HEK293 (cell line): ENCODE data around the gene LSS.
"Not testable (repeated sequence)": the region's sequence is repeated elsewhere in the genome, so short reads cannot be mapped to it uniquely, and the experiment has no call there.

Experiments used
- CTCF ChIA-PET: fragments of 350-600 bp; formaldehyde crosslinking; extraction: SDS; loops from one replicate; lab custom pipeline; 2021; ENCODE audit warnings: antibody characterized with exemption; lab: Yijun Ruan, JAX
- POLR2A ChIA-PET: fragments of 300-600 bp; formaldehyde crosslinking; extraction: SDS; loops from one replicate; lab custom pipeline; 2020; ENCODE audit warnings: antibody characterized with exemption, inconsistent platforms; lab: Yijun Ruan, JAX
- H3K27ac ChIP-seq: fragments of 200-500 bp; sonication (Bioruptor generic); 2 replicates; pipeline ENCODE4 v1.5.1; 2014; ENCODE audit warnings: low read depth, low read length, control low read depth, inconsistent platforms; ENCODE audit errors: extremely low read depth
- H3K36me3 ChIP-seq, 2 experiments: fragments of 200-500 bp in 1 of 2; sonication (Bioruptor generic) in 1 of 2; 1 replicate in 1 of 2; 2 replicates in 1 of 2; pipeline ENCODE4 v1.5.1; 2014 to 2017; ENCODE audit warnings: inconsistent platforms in 2 of 2, low read length in 2 of 2; ENCODE audit not compliant: control insufficient read depth in 2 of 2, insufficient read depth in 1 of 2
- H3K4me1 ChIP-seq: fragments of 200-500 bp; sonication (Bioruptor generic); 2 replicates; pipeline ENCODE4 v1.5.1; 2014; ENCODE audit warnings: mild to moderate bottlenecking, low read length, inconsistent platforms; ENCODE audit not compliant: control insufficient read depth, insufficient read depth
- H3K4me3 ChIP-seq: 2 replicates; pipeline ENCODE4 v1.5.1; 2011; ENCODE audit warnings: low read depth, mild to moderate bottlenecking, control low read depth, low read length, moderate library complexity
- H3K9me3 ChIP-seq: fragments of 200-500 bp; sonication (Bioruptor generic); 2 replicates; pipeline ENCODE4 v1.5.1; 2014; ENCODE audit warnings: low read depth, low read length, inconsistent platforms; ENCODE audit not compliant: control insufficient read depth, insufficient read depth
- BCL11A ChIP-seq: fragments of 450-650 bp; formaldehyde crosslinking; IDR thresholded peaks from 2 replicates; pipeline ENCODE4 v1.5.1; 2016; ENCODE audit warnings: low read depth, missing biosample characterization, missing genetic modification characterization
- CTCF ChIP-seq: fragments of 450-650 bp; formaldehyde crosslinking; IDR thresholded peaks from 2 replicates; pipeline ENCODE4 v1.5.1; 2016; ENCODE audit warnings: missing biosample characterization, missing genetic modification characterization
- GLIS1 ChIP-seq: fragments of 450-650 bp; formaldehyde crosslinking; IDR thresholded peaks from 2 replicates; pipeline ENCODE4 v1.5.1; 2016; ENCODE audit warnings: missing biosample characterization, missing genetic modification characterization
- KLF8 ChIP-seq: fragments of 450-650 bp; formaldehyde crosslinking; IDR thresholded peaks from 2 replicates; pipeline ENCODE4 v1.5.1; 2016; ENCODE audit warnings: missing biosample characterization, missing genetic modification characterization
- KLF9 ChIP-seq: fragments of 450-650 bp; formaldehyde crosslinking; IDR thresholded peaks from 2 replicates; pipeline ENCODE4 v1.5.1; 2016; ENCODE audit warnings: missing biosample characterization, missing genetic modification characterization, low read depth
- PATZ1 ChIP-seq: fragments of 450-650 bp; formaldehyde crosslinking; IDR thresholded peaks from 2 replicates; pipeline ENCODE4 v1.5.1; 2016; ENCODE audit warnings: missing biosample characterization, missing genetic modification characterization
- REST ChIP-seq: fragments of 450-650 bp; formaldehyde crosslinking; IDR thresholded peaks from 2 replicates; pipeline ENCODE4 v1.5.1; 2016; ENCODE audit warnings: missing biosample characterization, missing genetic modification characterization
- SCRT2 ChIP-seq: fragments of 450-650 bp; formaldehyde crosslinking; IDR thresholded peaks from 2 replicates; pipeline ENCODE4 v1.5.1; 2016; ENCODE audit warnings: missing biosample characterization, missing genetic modification characterization
- SP3 ChIP-seq: fragments of 450-650 bp; formaldehyde crosslinking; IDR thresholded peaks from 2 replicates; pipeline ENCODE4 v1.5.1; 2016; ENCODE audit warnings: missing biosample characterization, missing genetic modification characterization
- SP7 ChIP-seq: fragments of 450-650 bp; formaldehyde crosslinking; IDR thresholded peaks from 2 replicates; pipeline ENCODE4 v1.5.1; 2016; ENCODE audit warnings: missing biosample characterization, missing genetic modification characterization
- ZBTB26 ChIP-seq: fragments of 450-650 bp; formaldehyde crosslinking; optimal IDR thresholded peaks from 2 replicates; pipeline ENCODE3; 2016; ENCODE audit warnings: missing biosample characterization, mild to moderate bottlenecking, missing genetic modification characterization
- ZEB2 ChIP-seq: fragments of 450-650 bp; formaldehyde crosslinking; IDR thresholded peaks from 2 replicates; pipeline ENCODE4 v1.5.1; 2016; ENCODE audit warnings: missing biosample characterization, missing genetic modification characterization
- ZIC2 ChIP-seq: fragments of 450-650 bp; formaldehyde crosslinking; IDR thresholded peaks from 2 replicates; pipeline ENCODE4 v1.5.1; 2016; ENCODE audit warnings: missing biosample characterization, missing genetic modification characterization
- ZNF157 ChIP-seq: fragments of 450-650 bp; formaldehyde crosslinking; IDR thresholded peaks from 2 replicates; pipeline ENCODE4 v1.5.1; 2016; ENCODE audit warnings: missing biosample characterization, missing genetic modification characterization
- ZNF2 ChIP-seq: fragments of 450-650 bp; formaldehyde crosslinking; IDR thresholded peaks from 2 replicates; pipeline ENCODE4 v1.5.1; 2016; ENCODE audit warnings: missing biosample characterization, missing genetic modification characterization
- ZNF324 ChIP-seq: fragments of 450-650 bp; formaldehyde crosslinking; IDR thresholded peaks from 2 replicates; pipeline ENCODE4 v1.5.1; 2016; ENCODE audit warnings: missing biosample characterization, missing genetic modification characterization
- ZNF341 ChIP-seq: fragments of 450-650 bp; formaldehyde crosslinking; IDR thresholded peaks from 2 replicates; pipeline ENCODE4; 2016; ENCODE audit warnings: low read depth, missing biosample characterization, missing genetic modification characterization
- ZNF600 ChIP-seq: fragments of 450-650 bp; formaldehyde crosslinking; IDR thresholded peaks from 2 replicates; pipeline ENCODE4 v1.5.1; 2016; ENCODE audit warnings: missing biosample characterization, missing genetic modification characterization
- ZNF76 ChIP-seq: fragments of 450-650 bp; formaldehyde crosslinking; IDR thresholded peaks from 2 replicates; pipeline ENCODE4; 2016; ENCODE audit warnings: low read depth, missing biosample characterization, missing genetic modification characterization, borderline replicate concordance

Gene LSS

GRCh38 chr21:46149205-46149901, 79.2 kb downstream of the LSS start:
- ChIA-PET POLR2A (no interaction called here), CTCF (interaction anchor here (1.1 to 1.3 kb wide), 2 partner anchors 63 to 81 kb away, joined by 3 read pairs; no protein-coding TSS in a partner anchor)
- H3K4me1 ChIP-seq: no peaks in the 10 kb centered on the region
- H3K27ac ChIP-seq: no peak overlapping the region
- TF ChIP-seq ZNF157: no peak
- TF ChIP-seq REST (tag by site-specific recombination): 0 out of 2 replicates have a peak, but pooled peaks have one; percentile 23
- H3K9me3 ChIP-seq: no peaks in the 10 kb centered on the region
- H3K36me3 ChIP-seq: no peaks in the 10 kb centered on the region
- no peak overlapping the region for H3K4me3 ChIP-seq

GRCh38 chr21:46148106-46148505, 80.5 kb downstream of the LSS start:
- ChIA-PET POLR2A (interaction anchor here (0.6 kb wide), 1 partner anchor 621 kb away, joined by 3 read pairs; no protein-coding TSS in a partner anchor), CTCF (interaction anchor here (0.6 to 0.8 kb wide), 4 partner anchors 19 to 103 kb away, joined by 3 to 6 read pairs (median 4); no protein-coding TSS in a partner anchor)
- Histone ChIP-seq H3K4me1 (0 out of 2 replicates have a peak, but pooled peaks cover 4% of the 10 kb centered on the region), H3K9me3 (no peaks in the 10 kb centered on the region), H3K4me3 (no peak overlapping the region), H3K27ac (no peak overlapping the region)
- TF ChIP-seq SCRT2 (tag by site-specific recombination): 0 out of 2 replicates have a peak, but pooled peaks have one; percentile 23
- no peak for TF ChIP-seq ZNF600 (tag by site-specific recombination)
- TF ChIP-seq, all 188 proteins: peak for 1
- H3K36me3 ChIP-seq: no peaks in the 10 kb centered on the region

- not testable (repeated sequence) for H3K36me3 ChIP-seq, H3K4me3 ChIP-seq, H3K9me3 ChIP-seq, H3K4me1 ChIP-seq, H3K27ac ChIP-seq
- POLR2A ChIA-PET: interaction anchor here (0.6 kb wide), 1 partner anchor 621 kb away, joined by 3 read pairs; no protein-coding TSS in a partner anchor
- CTCF ChIA-PET: interaction anchor here (0.6 to 1.2 kb wide), 7 partner anchors 11 to 138 kb away, joined by 3 to 6 read pairs (median 4); partner anchors contain the start of genes MCM3AP and YBEY
- TF ChIP-seq SP3 (tag by site-specific recombination) (peak; percentile 21; the same call in 1 of the 2 replicates), BCL11A (peak; percentile 58; the same call in 1 of the 2 replicates), ZNF341 (tag by site-specific recombination) (peak; percentile 56; the same call in 1 of the 2 replicates), KLF9 (tag by site-specific recombination) (0 out of 2 replicates have a peak, but pooled peaks have one; percentile 22), KLF8 (tag by site-specific recombination) (peak; percentile 72), ZEB2 (tag by site-specific recombination) (peak; percentile 49), SP7 (peak; percentile 64), ZNF76 (tag by site-specific recombination) (peak; percentile 39; the same call in 1 of the 2 replicates), ZBTB26 (tag by site-specific recombination) (peak; percentile 19), ZNF324 (peak; percentile 54; the same call in 1 of the 2 replicates), ZNF600 (tag by site-specific recombination) (peak; percentile 78), PATZ1 (tag by site-specific recombination) (0 out of 2 replicates have a peak, but pooled peaks have one; percentile 45), GLIS1 (tag by site-specific recombination) (peak; percentile 52; the same call in 1 of the 2 replicates), CTCF (peak; percentile 83), ZIC2 (tag by site-specific recombination) (peak; percentile 40; the same call in 1 of the 2 replicates), ZNF2 (tag by site-specific recombination) (peak; percentile 85; the same call in 1 of the 2 replicates)
Observed at GRCh38 chr21:46147429-46147828, 81.1 kb downstream of the LSS start.
